ENCODE results near the gene RERE. TPM values are rescaled to one million over a fixed set of nuclear protein-coding genes. Genes with fewer than 3 reads are reported as not detected.

RERE gene
- total RNA-seq, 2 donors from 2014 or later, result 96.0 to 105 TPM

- Histone ChIP-seq H3K4me3 (no peak overlapping the region), H3K27ac (no peak overlapping the region), H3K4me1 (no peaks in the 10 kb centered on the region), H3K27me3 (no peaks in the 10 kb centered on the region), H3K9ac (ENCODE audit: low read depth in 2 of 2, low read length in 2 of 2) (no peak overlapping the region), H3K36me3 (no peaks in the 10 kb centered on the region), H3K9me3 (no peaks in the 10 kb centered on the region)
- no peak for TF ChIP-seq CTCF (IDR thresholded peaks at IDR 0.05)
- DNase-seq, result no peak
- intact Hi-C loops (cut with DNase I), result no loop called here
Observed at GRCh38 chr1:8810987-8811386, 6.5 kb downstream of the RERE start.

GRCh38 chr1:8809342-8809736 lies 8.1 kb downstream of the RERE start:
- H3K4me1 ChIP-seq, result no peaks in the 10 kb centered on the region
- H3K36me3 ChIP-seq, result no peaks in the 10 kb centered on the region
- intact Hi-C loops (cut with DNase I), result no loop called here
- H3K9ac ChIP-seq (ENCODE audit: low read depth in 2 of 2, low read length in 2 of 2), result no peak overlapping the region
- no peaks in the 10 kb centered on the region for H3K27me3 ChIP-seq
- no peak for TF ChIP-seq CTCF (IDR thresholded peaks at IDR 0.05)
- DNase-seq, result no peak
- H3K4me3 ChIP-seq, result no peak overlapping the region
- H3K9me3 ChIP-seq, result no peaks in the 10 kb centered on the region
- no peak overlapping the region for H3K27ac ChIP-seq

- intact Hi-C loops (cut with DNase I), result no loop called here
- no peaks in the 10 kb centered on the region for H3K9me3 ChIP-seq
- H3K4me1 ChIP-seq, result no peaks in the 10 kb centered on the region
- no peak overlapping the region for H3K4me3 ChIP-seq
- TF ChIP-seq CTCF (IDR thresholded peaks at IDR 0.05), result no peak
- H3K36me3 ChIP-seq, result no peaks in the 10 kb centered on the region
- H3K9ac ChIP-seq (ENCODE audit: low read depth in 2 of 2, low read length in 2 of 2), result no peak overlapping the region
- DNase-seq, result no peak
- no peaks in the 10 kb centered on the region for H3K27me3 ChIP-seq
- no peak overlapping the region for H3K27ac ChIP-seq
Observed at GRCh38 chr1:8807004-8807403, 10.4 kb downstream of the RERE start.

GRCh38 chr1:8800416-8800815 lies 17.0 kb downstream of the RERE start:
- Histone ChIP-seq H3K27me3 (no peaks in the 10 kb centered on the region), H3K36me3 (no peaks in the 10 kb centered on the region), H3K4me1 (no peaks in the 10 kb centered on the region), H3K4me3 (no peak overlapping the region), H3K27ac (no peak overlapping the region), H3K9ac (ENCODE audit: low read depth in 2 of 2, low read length in 2 of 2) (no peak overlapping the region), H3K9me3 (no peaks in the 10 kb centered on the region)
- DNase-seq, result no peak
- intact Hi-C loops (cut with DNase I), result no loop called here
- no peak for TF ChIP-seq CTCF (IDR thresholded peaks at IDR 0.05)

- H3K36me3 ChIP-seq, result no peaks in the 10 kb centered on the region
- no peaks in the 10 kb centered on the region for H3K27me3 ChIP-seq
- H3K4me1 ChIP-seq, result no peaks in the 10 kb centered on the region
- intact Hi-C loops (cut with DNase I), result no loop called here
- no peak overlapping the region for H3K27ac ChIP-seq
- no peak for TF ChIP-seq CTCF (IDR thresholded peaks at IDR 0.05)
- no peaks in the 10 kb centered on the region for H3K9me3 ChIP-seq
- no peak for DNase-seq
- no peak overlapping the region for H3K4me3 ChIP-seq
- H3K9ac ChIP-seq (ENCODE audit: low read depth in 2 of 2, low read length in 2 of 2), result no peak overlapping the region
Observed at GRCh38 chr1:8797216-8797615, 20.2 kb downstream of the RERE start.

GRCh38 chr1:8796812-8797211 lies 20.6 kb downstream of the RERE start:
- intact Hi-C loops (cut with DNase I), result no loop called here
- no peak overlapping the region for H3K27ac ChIP-seq
- no peaks in the 10 kb centered on the region for H3K9me3 ChIP-seq
- no peak for DNase-seq
- H3K4me3 ChIP-seq, result no peak overlapping the region
- H3K36me3 ChIP-seq, result no peaks in the 10 kb centered on the region
- no peak for TF ChIP-seq CTCF (IDR thresholded peaks at IDR 0.05)
- H3K27me3 ChIP-seq, result no peaks in the 10 kb centered on the region
- H3K9ac ChIP-seq (ENCODE audit: low read depth in 2 of 2, low read length in 2 of 2), result no peak overlapping the region
- H3K4me1 ChIP-seq, result no peaks in the 10 kb centered on the region
